ENCODE measurements around the gene SELENOK. TPM values are rescaled to one million over a fixed set of nuclear protein-coding genes. Genes with fewer than 3 reads are reported as not detected.

SELENOK gene
- total and polyA plus RNA-seq, 2 donors (not counting 1 experiment from before 2014, with no cell fraction given) = 27.5 to 56.1 TPM

GRCh38 chr3:53881691-53882593 lies 9.7 kb downstream of the SELENOK start, which contains the start of gene ACTR8:
Gene ACTR8, minus strand, starts transcription at chr3:53882152. Its CDS starts 51 bp downstream, at chr3:53882101.
- TF ChIP-seq EZH2 (IDR thresholded peaks at IDR 0.05; ENCODE audit: borderline replicate concordance, insufficient read depth, low read depth, low read length, poor library complexity, severe bottlenecking) (no peak), CTCF (IDR thresholded peaks at IDR 0.05) (no peak)
- 2% methylated on average over 58 of the region's 65 CpGs for WGBS (ENCODE audit: insufficient coverage)
- Histone ChIP-seq H3K9ac (ENCODE audit: low read length) (peak within 1 kb of the TSS; percentile 72), H3K4me3 (ENCODE audit: control extremely low read depth in 1 of 5, extremely low read depth in 1 of 5, insufficient read depth in 1 of 5, low read depth in 2 of 5, low read length in 4 of 5) (peak within 1 kb of the TSS; percentile 81 to 90 (median 86)), H3K36me3 (replicated peaks in 1 of 2; ENCODE audit: control extremely low read depth in 1 of 2, control insufficient read depth in 1 of 2, extremely low read depth in 1 of 2, insufficient read depth in 2 of 2, low read length in 1 of 2) (peaks cover 3 to 52% of the 10 kb centered on the region in 2 experiments), H3K9me3 (ENCODE audit: control extremely low read depth in 1 of 3, control insufficient read depth in 2 of 3, insufficient read depth in 1 of 3, low read length in 2 of 3) (no peaks in the 10 kb centered on the region), H3K4me1 (ENCODE audit: control insufficient read depth in 2 of 2, insufficient read depth in 2 of 2, low read length in 2 of 2) (peaks cover 12 to 16% of the 10 kb centered on the region in 2 donors), H3K79me2 (ENCODE audit: control insufficient read depth, insufficient read depth, low read length) (peaks cover 14% of the 10 kb centered on the region), H3K27me3 (replicated peaks in 1 of 4; ENCODE audit: control extremely low read depth in 1 of 4, control insufficient read depth in 3 of 4, insufficient read depth in 4 of 4, low read length in 3 of 4) (no peaks in the 10 kb centered on the region), H4K20me1 (ENCODE audit: control insufficient read depth, insufficient read depth, low read length, poor library complexity, severe bottlenecking) (no peaks in the 10 kb centered on the region), H3K27ac (ENCODE audit: low read length in 2 of 2) (peak within 1 kb of the TSS; percentile 62 to 67), H3K4me2 (replicated peaks; ENCODE audit: low read depth, low read length, poor library complexity, severe bottlenecking) (peak within 1 kb of the TSS; percentile 85), H2AFZ (ENCODE audit: insufficient read depth, low read depth, low read length, poor library complexity, severe bottlenecking) (peak within 1 kb of the TSS; percentile 95)
- peak within 1 kb of the TSS; percentile 97 for H3K4me3 Mint-ChIP-seq
- POLR2A ChIA-PET = interaction anchor here (2.1 kb wide), 1 partner anchor 10 kb away, joined by 9 read pairs; the partner anchor contains the start of gene SELENOK
- peak within 1 kb of the TSS; percentile 88 for H3K27ac Mint-ChIP-seq
- peak; percentile 93 for ATAC-seq (ENCODE audit: low read depth)
- DNase-seq = peak; percentile 91
- intact Hi-C loops (cut with micrococcal nuclease) = loop anchor here (1.0 kb wide), 1 partner anchor 9 kb away; the partner anchor contains the start of gene SELENOK
- peaks cover 29% of the 10 kb centered on the region for H3K4me1 Mint-ChIP-seq
- no peaks in the 10 kb centered on the region for H3K27me3 Mint-ChIP-seq
- CTCF ChIA-PET = interaction anchor here (0.6 to 1.0 kb wide), 2 partner anchors 9 to 17 kb away, joined by 3 read pairs; partner anchors contain the start of gene SELENOK
- no peaks in the 10 kb centered on the region for H3K9me3 Mint-ChIP-seq (ENCODE audit: insufficient read depth)
